Measurements from ENCODE around the gene CFL1. TPM values are rescaled to one million over a fixed set of nuclear protein-coding genes. Genes with fewer than 3 reads are reported as not detected.

The CFL1 gene
- total and polyA plus RNA-seq, 2 of the 8 experiments (the other 6 are each of a cell fraction or from before 2014, with no cell fraction given), result 1,252 to 1,365 TPM

DNA sequence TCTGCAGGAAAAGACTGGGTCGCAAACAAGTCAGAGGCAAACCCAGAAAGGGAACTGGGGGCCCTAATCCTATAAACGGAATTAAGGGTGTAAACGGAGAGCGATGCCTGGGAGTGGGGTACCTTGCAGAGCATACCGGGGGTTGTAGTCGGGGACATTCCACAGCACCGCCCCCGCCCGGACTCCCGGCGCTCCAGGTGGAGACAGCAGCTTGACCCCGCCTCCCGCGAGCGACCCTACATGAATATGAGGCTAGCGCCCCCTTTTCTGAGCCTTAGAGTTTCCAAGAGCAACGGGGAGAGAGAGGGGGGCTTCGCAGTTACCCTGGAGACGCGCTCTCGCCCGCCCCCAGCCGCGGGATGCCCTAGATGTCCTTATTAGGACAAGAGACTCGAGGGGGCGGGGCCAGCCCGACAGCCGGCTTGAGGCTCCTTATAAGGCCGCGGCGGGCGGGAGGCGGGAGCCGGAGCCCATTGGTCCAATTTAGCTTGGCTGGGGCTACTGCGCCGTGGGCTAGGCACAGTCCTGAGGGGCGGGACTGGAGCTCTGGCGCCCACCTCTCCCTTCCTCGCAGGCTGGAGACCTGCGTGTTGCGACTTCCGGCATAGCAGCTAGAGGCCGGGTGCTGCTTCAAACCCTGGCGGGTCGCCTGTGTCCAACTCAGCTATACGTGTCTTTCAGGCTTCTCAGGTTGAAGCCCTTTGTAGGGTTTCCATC, 1.3 kb upstream of the CFL1 start:
- peaks cover 19 to 21% of the 10 kb centered on the region in 2 experiments for H4K20me1 ChIP-seq (replicated peaks in 1 of 2; ENCODE audit: control insufficient read depth in 1 of 2, insufficient read depth in 2 of 2, low read length in 2 of 2)
- H3K18ac ChIP-seq (ENCODE audit: extremely low read depth, low read length), result peak overlapping the region; percentile 99
- H2AFZ ChIP-seq (ENCODE audit: low read length), result no peak overlapping the region
- H3K23ac ChIP-seq (ENCODE audit: insufficient read length), result no peak overlapping the region
- 2% methylated on average over 37 of the region's 46 CpGs; no CpG with 5 or more reads in 1 of the 2 experiments for WGBS, 2 experiments (ENCODE audit: extremely low coverage in 1 of 2, insufficient coverage in 1 of 2, insufficient read length in 1 of 2, insufficient replicate concordance in 2 of 2, low coverage in 1 of 2, low lambda C conversion rate in 2 of 2, missing lambda C conversion rate in 1 of 2)
- peaks cover 21 to 28% (median 25%) of the 10 kb centered on the region in 4 experiments for H3K36me3 ChIP-seq (ENCODE audit: control insufficient read depth in 2 of 4, insufficient read depth in 4 of 4, low read length in 3 of 4)
- peaks cover 0 to 15% (median 6%) of the 10 kb centered on the region in 4 experiments; a peak in 5 of 7 replicates for H3K4me1 ChIP-seq (replicated peaks in 1 of 4; ENCODE audit: control insufficient read depth in 3 of 4, insufficient read depth in 4 of 4, low read length in 3 of 4)
- H4K5ac ChIP-seq (ENCODE audit: insufficient read length, low read depth, low read length), result peak overlapping the region; percentile 52
- H3K9ac ChIP-seq (replicated peaks in 1 of 4; ENCODE audit: extremely low read depth in 1 of 4, low read depth in 3 of 4, low read length in 3 of 4), result peak overlapping the region; percentile 46 to 97 (median 94)
- H2BK120ac ChIP-seq (replicated peaks; ENCODE audit: low read depth, low read length), result no peak overlapping the region
- no peaks in the 10 kb centered on the region for H3K27me3 ChIP-seq (replicated peaks in 1 of 4; ENCODE audit: control insufficient read depth in 3 of 4, extremely low read depth in 1 of 4, insufficient read depth in 3 of 4, low read length in 3 of 4)
- H3K9me3 ChIP-seq (ENCODE audit: insufficient read depth in 2 of 2, low read depth in 1 of 2, low read length in 1 of 2), result no peaks in the 10 kb centered on the region
- peak overlapping the region; percentile 95 to 97 for H3K4me2 ChIP-seq (ENCODE audit: insufficient read depth in 1 of 2, low read depth in 2 of 2, low read length in 2 of 2)
- H3K56ac ChIP-seq (replicated peaks; ENCODE audit: insufficient read length, low read depth, low read length), result peak overlapping the region; percentile 62
- peak overlapping the region; percentile 99; the same call in 1 of the 2 replicates for H2BK12ac ChIP-seq (ENCODE audit: low read depth, low read length)
- FAIRE-seq (no peak), DNase-seq (ENCODE audit: low read depth in 1 of 2, low spot score in 2 of 2) (peak; percentile 99)
- H4K8ac ChIP-seq (ENCODE audit: extremely low read depth, insufficient read depth, low read length), result peak overlapping the region; percentile 97; the same call in 1 of the 2 replicates
- ChIA-PET POLR2A (ENCODE audit: partially characterized antibody) (interaction anchor here (0.6 to 39.7 kb wide), 46 partner anchors 3 to 279 kb away, joined by 3 to 1071 read pairs (median 4); partner anchors contain the start of genes AP5B1, BANF1, C11orf68 and CCDC85B), CTCF (ENCODE audit: partially characterized antibody) (interaction anchor here (0.5 to 9.9 kb wide), 39 partner anchors 10 to 443 kb away, joined by 3 to 191 read pairs (median 4); partner anchors contain the start of genes BANF1, CCDC85B, CTSW and FIBP)
- peak overlapping the region; percentile 96 for H4K91ac ChIP-seq (replicated peaks; ENCODE audit: insufficient read length, low read length)
- peak overlapping the region; percentile 91 for H3K4ac ChIP-seq (replicated peaks; ENCODE audit: insufficient read length, low read depth, low read length)
- peaks cover 16% of the 10 kb centered on the region for H3K79me1 ChIP-seq (ENCODE audit: low read depth, low read length)
- H2BK5ac ChIP-seq (ENCODE audit: low read depth, low read length), result peak overlapping the region; percentile 98
- peaks cover 19% of the 10 kb centered on the region for H3K23me2 ChIP-seq (ENCODE audit: low read depth, low read length)
- peak overlapping the region; percentile 84 for H2AK5ac ChIP-seq (ENCODE audit: low read depth, low read length)
- H3K14ac ChIP-seq (ENCODE audit: insufficient read length), result peak overlapping the region; percentile 51
- peak overlapping the region; percentile 75 to 95 (median 86) for H3K4me3 ChIP-seq (ENCODE audit: extremely low read depth in 1 of 4, insufficient read depth in 2 of 4, low read depth in 3 of 4, low read length in 4 of 4)
- peaks cover 15 to 36% of the 10 kb centered on the region in 2 experiments for H3K79me2 ChIP-seq (ENCODE audit: control insufficient read depth in 1 of 2, insufficient read depth in 2 of 2, low read length in 2 of 2)
- H2BK15ac ChIP-seq (ENCODE audit: low read length), result peak overlapping the region; percentile 98; the same call in 1 of the 2 replicates
- peak overlapping the region; percentile 96 for H3K27ac ChIP-seq (ENCODE audit: low read depth, low read length)
- H2BK20ac ChIP-seq (ENCODE audit: low read length), result no peak overlapping the region
- TF ChIP-seq NRF1 (IDR thresholded peaks at IDR 0.05; ENCODE audit: low read depth, low read length) (no peak), TCF12 (IDR thresholded peaks at IDR 0.05; ENCODE audit: low read depth, low read length) (0 out of 2 replicates have a peak, but pooled peaks have one; percentile 50), BCL11A (IDR thresholded peaks at IDR 0.05; ENCODE audit: low read depth in 2 of 2, low read length in 2 of 2) (no peak), TBP (IDR thresholded peaks at IDR 0.05; ENCODE audit: low read depth, low read length) (peak; percentile 86), SIRT6 (IDR thresholded peaks at IDR 0.05; ENCODE audit: low read length) (no peak), SP2 (IDR thresholded peaks at IDR 0.05; ENCODE audit: low read length) (no peak; the same call in 1 of the 2 replicates), CBX5 (IDR thresholded peaks at IDR 0.05; ENCODE audit: low read depth, low read length) (no peak), JUN (IDR thresholded peaks at IDR 0.05; ENCODE audit: low read depth, low read length) (no peak), CTBP2 (IDR thresholded peaks at IDR 0.05; ENCODE audit: borderline replicate concordance, insufficient read depth, insufficient read length, low read length) (no peak), POLR2A (IDR thresholded peaks at IDR 0.05; ENCODE audit: control extremely low read depth in 1 of 2, low read depth in 2 of 2, low read length in 2 of 2) (peak in 1 of 2 experiments; percentile 96; a peak in 2 of 3 replicates), SIN3A (conservative IDR thresholded peaks at IDR 0.05 in 1 of 2, IDR thresholded peaks at IDR 0.05 in 1 of 2; ENCODE audit: low read depth in 1 of 2, low read length in 2 of 2) (peak; percentile 55 to 77; a peak in 2 of 4 replicates), CBX8 (IDR thresholded peaks at IDR 0.05; ENCODE audit: borderline replicate concordance, low read depth, low read length) (no peak)

All from H1 (cell line).